ENCODE measurements around the gene IDH3B.

The IDH3B gene

DNA sequence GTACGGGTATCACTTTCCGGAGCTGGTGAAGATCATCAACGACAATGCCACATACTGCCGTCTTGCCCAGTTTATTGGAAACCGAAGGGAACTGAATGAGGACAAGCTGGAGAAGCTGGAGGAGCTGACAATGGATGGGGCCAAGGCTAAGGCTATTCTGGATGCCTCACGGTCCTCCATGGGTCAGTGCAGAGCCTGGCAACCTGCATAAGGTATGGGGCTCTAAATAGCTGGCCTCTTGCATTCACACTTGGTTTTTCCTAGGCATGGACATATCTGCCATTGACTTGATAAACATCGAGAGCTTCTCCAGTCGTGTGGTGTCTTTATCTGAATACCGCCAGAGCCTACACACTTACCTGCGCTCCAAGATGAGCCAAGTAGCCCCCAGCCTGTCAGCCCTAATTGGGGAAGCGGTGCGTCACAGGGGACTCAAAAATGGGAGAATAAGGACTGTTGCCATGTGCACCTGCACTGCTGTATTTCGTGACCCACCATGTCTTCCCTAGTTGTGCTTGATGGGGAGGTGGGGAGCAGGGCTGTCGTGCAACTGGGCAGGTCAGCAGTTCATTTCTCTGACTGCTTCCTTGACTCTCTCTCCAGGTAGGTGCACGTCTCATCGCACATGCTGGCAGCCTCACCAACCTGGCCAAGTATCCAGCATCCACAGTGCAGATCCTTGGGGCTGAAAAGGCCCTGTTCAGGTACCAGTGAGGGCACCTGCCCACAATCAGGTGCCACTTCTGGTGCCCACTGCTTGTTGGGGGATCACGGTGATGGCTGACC, 8.5 kb downstream of the IDH3B start:
- DNase-seq: no peak

DNA sequence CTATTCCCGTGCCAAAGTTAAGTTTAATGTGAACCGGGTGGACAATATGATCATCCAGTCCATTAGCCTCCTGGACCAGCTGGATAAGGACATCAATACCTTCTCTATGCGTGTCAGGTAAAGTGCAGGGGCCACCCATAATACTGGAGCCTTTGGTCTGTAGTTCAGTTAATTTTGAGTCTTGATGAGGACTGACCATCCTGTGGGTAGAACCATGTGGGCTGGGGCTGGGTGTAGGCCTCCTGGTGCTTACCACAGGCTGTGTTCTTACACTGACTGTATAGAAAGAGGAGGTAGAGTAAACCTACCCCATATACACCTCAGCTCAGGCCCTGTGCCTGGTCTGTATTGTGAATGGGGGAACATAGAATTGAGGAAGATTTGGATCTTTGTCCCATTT, 9.2 kb downstream of the IDH3B start:
- no peak for DNase-seq

DNA sequence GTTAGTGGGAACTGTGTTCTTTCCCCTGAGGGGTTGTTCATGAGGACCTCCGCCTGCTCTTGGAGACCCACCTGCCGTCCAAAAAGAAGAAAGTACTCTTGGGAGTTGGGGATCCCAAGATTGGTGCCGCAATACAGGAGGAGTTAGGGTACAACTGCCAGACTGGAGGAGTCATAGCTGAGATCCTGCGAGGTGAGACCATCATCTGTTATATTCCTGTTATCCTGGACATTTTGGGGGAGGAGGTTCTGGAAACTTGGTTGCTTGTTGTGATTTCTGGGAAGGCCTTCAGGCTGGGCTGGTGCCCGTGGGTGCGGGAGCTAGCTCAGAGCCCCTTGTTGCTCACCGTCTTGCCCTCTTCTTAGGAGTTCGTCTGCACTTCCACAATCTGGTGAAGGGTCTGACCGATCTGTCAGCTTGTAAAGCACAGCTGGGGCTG, 9.6 kb downstream of the IDH3B start:
- no peak for DNase-seq

DNA sequence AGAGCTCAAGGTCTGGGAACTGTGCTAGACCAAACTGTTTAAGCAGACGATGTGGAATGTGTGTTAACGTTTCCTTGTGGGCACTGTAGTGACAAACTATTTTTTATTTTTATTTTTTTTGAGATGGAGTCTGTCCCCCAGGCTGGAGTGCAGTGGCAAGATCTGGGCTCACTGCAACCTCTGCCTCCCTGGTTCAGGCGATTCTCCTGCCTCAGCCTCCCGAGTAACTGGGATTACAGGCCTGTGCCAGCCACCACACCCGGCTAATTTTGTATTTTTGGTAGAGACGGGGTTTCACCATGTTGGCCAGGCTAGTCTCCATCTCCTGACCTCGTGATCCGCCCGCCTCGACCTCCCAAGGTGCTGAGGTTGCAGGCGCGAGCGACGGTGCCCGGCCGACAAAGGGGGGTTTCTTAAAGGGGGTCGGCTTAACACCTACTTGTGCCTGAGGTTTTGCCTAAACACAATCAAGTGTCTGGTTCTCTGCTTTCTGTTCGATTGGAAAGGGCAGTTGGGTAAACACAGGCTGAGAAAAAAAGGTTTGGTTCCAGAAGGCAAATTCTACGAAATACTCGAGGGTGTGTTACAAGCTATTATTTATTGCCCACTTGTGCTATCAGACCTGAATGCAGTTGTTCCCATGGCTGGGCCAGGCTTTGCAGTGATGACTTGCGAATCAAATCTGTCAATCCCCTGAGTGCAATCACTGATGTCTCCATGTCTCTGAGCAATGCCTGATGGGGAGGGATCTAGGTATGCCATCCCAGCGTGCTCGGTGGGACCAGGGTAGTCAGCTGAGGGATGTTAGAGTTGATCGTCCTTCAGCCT, 10.2 kb downstream of the IDH3B start:
- DNase-seq: no peak

DNA sequence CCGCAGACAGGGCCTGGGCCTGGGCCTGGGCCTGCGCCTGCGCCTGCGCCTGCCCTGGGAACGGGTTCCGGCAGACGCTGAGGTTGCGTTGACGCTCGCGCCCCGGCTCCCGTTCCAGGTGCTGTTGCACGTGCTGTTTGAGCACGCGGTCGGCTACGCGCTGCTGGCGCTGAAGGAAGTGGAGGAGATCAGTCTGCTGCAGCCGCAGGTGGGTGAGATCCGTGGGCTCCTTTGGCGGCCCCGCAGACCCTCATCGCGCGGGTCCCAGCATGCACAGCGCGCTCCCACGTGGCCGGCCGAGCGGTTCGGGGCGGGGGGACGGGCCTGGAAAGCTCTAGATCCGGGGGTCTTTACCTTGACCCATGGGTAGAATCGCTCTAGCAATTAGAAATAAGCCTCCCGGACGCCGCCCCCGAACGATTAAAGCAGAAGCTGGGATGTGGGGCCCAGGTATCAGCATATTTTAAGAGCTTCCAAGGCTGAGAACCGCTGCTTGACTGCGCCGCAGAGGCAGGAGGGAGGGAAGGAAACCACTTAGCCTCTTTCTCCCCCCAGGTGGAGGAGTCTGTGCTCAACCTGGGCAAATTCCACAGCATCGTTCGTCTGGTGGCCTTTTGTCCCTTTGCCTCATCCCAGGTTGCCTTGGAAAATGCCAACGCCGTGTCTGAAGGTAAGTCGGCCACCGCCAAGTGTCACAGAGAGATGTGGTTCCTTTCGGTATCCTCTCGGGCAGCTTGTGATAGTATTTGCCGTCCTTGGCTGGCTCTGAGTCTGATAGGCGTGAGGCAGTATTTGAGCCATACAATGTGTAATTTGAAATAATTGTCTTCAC, 11.1 kb downstream of the IDH3B start:
- peak in 2 of 6 experiments; percentile 52 to 65 for DNase-seq

DNA sequence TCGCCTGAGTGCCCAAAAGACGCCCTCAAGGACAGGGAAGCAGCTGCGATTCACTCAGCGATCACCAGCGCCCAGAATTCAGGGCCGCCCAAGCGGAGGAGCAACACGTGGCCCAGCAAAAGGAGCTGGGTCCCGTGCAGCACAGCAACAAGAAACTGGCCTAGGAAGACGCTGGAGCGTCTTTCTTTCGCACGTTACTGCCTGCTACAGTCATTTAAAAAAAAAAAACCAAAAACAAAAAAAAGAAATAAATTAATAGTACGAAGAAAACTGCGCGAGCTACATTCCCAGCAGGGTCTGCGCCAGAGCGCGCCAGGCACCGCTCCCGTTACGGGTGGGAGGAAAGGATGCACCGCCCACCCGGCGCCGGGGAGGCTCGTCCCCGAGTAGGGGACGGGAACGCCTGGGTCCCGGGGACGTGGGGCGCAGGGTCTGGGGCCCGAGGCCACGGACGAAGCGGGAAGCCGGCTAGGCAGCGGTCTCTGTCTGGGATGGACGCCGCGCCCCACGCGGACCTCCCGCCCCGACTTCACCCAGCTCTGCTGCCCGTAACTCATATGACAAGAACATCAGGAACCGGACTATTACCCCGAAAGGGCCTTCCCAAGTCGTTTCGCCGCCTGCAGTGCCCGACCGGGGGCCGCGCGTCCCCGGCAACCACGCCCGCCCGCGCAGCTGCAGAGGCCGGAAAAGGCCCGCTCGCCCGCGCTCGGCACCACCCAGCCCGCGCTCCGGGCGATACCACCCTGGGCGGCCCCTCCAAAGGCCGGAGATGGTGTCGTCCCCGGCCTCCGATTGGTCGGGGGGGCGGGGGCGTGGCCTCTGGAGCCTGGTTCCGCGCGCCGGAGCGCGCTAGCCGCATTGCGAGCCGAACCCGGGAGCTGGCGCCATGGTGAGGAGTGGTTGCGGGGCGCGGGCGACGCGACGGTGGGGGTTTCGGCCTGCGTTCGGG, 12.0 kb downstream of the IDH3B start, which contains the start of gene NOP56:
TSS of gene NOP56 (plus strand) at position 861 of the 952 bp plus-strand sequence. CDS start at position 890, 29 bp downstream.
- DNase-seq: peak; percentile 89 to 98 (median 94)

DNA sequence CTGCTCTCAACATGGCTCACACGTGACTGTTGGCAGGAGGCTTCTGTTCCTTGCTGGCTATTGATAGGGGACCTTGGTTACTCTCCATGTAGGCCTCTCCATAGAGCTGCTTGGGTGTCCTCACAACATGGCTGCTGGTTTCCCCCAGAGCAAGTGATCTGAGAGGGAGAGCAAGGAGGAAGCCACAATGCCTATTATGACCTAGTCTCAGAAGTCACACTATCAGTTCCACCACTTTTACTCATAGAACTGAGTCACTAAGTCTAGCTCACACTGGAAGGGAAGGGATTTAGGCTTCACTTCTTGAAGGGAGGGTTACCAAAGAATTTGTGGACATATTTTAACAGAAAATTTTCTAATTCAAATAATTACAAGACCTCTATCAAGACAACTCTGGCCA, 20.3 kb downstream of the IDH3B start:
- DNase-seq: no peak

DNA sequence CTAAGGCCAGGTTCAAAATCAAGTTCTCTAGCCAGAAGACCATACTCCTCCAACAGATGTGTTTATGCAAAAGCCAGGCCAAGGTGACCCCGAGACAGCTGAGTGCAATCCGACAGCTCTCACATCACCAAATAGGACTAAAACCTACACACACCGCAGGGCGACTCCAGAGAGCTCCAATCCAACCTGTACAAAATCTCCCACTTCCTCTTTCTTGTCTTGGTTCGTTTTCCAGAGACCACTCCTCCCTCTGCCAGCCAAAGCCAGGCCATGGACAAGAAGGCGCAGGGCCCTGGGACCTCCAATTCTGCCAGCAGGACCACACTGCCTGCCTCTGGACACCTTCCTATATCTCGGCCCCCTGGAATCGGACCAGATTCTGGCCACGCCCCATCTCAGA, 23.1 kb downstream of the IDH3B start:
- DNase-seq: no peak

DNA sequence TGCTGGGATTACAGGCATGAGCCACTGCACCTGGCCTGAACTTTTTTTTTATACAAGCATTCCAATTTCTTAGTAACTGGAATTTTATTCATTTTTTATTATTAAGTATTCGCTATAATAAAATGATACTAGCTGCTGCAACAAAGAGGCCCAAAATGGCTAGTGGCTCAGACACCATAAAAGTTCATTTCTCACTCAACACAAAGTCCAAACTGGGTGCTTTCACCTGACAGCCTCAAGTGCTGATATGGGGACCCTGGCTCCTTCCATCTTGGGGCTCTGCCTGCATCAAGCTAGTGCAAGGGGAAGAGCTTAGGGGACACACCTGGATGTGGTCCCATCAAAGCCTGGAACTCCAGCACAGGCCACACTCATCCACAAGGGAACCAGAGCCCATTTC, 23.8 kb downstream of the IDH3B start:
- DNase-seq: no peak

DNA sequence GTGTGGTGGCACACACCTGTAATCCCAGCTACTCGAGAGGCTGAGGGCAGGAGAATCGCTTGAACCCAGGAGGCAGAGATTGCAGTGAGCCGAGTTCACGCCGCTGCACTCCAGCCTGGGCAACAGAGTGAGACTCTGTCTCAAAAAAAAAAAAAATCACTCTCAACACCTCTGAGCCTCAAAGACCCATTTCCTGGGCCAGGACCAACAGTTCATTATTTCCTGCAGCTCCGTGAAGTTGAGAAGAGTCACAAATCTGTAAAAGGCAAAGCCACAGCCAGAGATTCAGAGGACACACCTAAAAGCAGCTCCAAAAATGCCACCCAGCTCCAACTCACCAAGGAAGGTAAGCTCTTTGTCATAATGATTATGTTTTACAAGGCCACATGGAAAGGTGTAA, 26.8 kb downstream of the IDH3B start:
- no peak for DNase-seq

DNA sequence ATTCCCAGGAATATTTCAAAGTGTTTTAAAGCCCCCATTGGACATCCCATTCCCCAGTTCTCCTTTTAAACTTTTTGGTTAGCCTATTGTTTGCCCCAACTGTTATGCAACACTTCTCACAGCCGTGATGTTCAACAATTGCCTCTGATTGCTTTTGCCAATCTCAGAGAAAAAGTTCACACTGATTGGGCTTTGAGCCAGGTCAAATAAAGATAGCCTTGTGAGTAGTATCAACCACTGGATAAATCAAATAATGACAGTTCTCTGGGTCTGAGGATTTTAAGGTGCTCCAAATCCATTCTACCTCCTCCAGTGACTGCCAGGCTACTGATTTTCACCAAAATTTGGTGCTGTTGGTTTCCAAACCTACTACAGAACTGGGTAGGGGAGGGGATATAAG, 30.6 kb downstream of the IDH3B start:
- DNase-seq: no peak

DNA sequence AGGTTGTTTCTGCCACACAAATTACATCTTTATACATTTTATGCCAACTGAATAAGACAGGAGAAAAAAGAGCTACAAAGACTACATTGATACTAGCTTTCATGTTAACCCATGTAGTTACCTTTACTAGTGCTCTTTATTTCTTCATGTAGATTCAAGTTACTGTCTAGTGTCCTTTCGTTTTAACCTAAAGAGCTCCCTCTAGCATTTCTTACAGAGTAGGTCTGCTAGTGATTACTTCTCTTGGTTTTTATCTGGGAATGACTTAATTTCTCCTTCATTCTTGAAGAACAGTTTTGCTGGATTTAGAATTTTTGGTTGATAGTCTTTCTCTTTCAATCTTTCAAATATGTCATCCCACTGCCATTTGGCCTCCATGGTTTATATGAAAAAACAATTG, 32.8 kb downstream of the IDH3B start:
- no peak for DNase-seq

DNA sequence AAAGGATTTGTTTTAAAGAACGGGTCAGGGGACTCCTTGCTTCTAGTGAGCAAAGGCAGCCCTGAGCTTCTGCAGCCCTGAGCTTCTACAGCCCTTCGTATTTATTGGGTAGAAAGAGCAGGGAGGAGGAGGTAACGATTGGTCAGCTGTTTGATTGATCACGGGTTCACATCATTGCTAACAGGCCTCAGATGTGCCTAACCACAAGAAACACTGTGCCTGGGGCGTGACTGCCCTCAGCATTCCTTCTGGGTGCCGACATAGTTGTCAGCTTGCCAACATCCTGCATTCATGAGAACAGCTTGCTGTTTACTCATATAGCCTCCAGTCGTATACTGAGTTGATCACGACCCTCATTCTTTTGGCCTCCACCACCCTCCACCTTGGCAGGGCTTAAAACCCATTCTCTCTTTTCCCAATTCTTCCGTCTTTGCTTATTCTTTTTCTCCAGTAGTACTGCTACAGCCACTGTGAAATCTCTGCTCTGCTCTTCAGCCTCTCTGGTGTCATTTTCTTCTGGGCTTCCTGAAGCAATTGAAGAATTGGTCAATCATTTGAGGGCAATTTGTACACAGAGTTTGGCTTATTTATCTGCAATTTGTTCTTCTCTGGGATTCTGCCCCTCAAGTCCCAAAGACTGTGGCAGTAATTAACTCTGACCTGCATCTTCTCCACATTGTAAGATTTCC, 37.0 kb downstream of the IDH3B start:
- DNase-seq: no peak

DNA sequence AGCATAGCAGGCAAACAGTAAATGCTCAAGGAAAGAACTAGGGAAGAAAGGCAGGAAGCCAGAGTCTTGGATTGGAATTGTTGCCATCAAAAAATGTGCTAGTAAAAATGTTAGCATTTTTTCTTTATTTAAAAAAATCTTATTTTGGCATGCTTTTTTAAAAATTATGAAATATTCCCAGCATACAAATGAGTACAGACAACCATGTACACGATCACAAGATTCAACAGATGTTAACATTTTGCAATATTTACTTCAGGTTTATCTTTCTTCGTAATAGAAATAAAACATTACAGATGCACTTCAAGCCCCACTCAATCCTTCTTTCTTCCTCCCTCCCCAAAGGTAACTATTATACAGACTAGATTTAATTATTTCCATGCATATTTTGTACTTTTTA, 39.0 kb downstream of the IDH3B start:
- DNase-seq: no peak

DNA sequence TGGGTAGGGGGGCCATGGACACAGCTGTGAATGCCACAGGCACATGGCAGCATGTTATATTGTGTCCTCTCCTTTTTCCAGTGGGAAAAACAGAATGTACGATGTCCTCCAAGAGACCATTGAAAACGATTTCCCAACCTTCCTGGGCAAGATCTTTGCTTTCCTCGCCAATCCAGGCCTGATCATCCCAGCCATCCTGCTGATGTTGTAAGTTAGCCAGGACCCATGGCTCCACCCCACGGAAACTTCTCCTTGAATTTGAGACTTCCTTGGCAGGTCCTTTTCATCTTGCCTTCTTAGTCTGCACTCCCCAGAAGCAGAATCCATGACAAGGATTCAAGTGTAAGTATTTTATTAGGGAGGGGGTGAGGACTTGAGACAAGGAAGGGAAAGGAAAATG, 39.8 kb downstream of the IDH3B start:
- no peak for DNase-seq

DNA sequence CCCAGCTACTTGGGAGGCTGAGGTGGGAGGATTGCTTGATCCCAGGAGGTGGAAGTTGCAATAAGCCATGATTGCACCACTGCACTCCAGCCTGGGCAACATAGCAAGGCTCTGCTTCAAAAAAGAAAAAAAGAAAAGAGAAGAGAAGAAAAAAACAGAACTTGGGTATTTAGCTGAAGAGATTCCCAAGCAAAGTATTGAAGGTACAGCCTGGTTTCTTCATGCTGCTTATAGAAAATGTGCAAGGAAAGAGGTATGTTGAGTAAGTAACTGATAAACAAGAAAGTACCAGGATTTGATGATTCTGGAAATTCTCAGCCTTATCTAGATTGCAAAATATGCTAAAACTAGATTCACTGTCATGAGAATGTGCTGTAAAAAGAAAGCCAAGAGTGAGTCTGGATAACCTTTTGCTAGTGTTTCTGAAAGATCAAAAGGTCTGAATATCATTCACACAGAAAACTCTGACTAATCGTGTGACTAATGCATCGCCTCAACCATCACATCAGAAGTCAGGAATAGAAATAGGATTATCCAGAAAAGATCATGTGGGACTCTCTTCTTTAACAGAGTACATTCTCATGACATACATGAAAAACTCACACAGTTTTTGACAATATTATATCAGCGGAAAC, 43.9 kb downstream of the IDH3B start:
- DNase-seq: no peak

DNA sequence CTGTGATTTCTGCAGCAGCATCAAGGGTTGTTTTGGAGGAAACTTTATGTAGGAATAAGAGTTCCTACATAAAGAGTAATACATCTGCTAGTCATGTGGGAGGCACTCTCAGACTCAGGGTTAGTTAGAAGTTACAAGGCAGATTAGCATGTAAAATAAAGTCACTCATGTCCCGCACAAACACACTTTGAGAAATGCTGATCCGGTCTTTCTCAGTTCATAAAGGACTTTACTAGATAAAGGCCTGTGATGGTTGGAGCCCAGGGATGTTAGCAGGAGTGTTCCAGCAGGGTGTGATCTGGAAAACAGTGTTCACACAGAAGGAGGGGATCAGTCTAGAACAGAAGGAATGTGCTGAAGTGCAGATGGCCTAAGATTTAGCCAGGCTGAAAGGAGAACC, 44.7 kb downstream of the IDH3B start:
- no peak for DNase-seq

DNA sequence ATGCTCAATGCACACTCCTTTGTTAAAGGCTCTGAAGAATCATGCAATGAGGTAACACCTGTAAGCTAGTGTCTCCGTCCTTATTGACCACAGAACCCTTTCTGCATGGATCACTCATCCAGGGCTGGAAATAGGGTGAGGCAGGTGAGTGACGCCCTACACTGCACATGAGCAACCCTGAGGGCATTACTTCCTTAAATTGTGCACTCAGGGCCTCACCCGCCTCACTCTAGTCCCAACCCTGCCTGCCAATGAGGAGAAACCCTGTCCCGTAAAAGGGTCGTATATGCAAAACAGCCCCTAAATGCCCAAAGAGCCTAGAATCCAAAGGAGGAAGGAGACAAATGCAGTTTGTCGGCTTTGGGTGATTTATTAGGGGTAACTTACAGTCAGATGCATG, 45.2 kb downstream of the IDH3B start:
- no peak for DNase-seq

DNA sequence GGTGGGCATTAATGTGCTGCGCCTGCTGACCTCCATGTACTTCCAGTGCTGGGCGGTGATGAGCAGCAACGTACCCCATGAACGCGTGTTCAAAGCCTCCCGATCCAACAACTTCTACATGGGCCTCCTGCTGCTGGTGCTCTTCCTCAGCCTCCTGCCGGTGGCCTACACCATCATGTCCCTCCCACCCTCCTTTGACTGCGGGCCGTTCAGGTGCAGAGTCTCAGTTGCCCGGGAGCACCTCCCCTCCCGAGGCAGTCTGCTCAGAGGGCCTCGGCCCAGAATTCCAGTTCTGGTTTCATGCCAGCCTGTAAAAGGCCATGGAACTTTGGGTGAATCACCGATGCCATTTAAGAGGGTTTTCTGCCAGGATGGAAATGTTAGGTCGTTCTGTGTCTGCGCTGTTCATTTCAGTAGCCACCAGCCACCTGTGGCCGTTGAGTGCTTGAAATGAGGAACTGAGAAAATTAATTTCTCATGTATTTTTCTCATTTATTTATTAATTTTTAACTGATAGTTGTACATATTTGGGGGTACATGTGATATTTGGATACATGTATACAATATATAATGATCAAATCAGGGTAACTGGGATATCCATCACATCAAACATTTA, 46.8 kb downstream of the IDH3B start:
- DNase-seq: no peak

DNA sequence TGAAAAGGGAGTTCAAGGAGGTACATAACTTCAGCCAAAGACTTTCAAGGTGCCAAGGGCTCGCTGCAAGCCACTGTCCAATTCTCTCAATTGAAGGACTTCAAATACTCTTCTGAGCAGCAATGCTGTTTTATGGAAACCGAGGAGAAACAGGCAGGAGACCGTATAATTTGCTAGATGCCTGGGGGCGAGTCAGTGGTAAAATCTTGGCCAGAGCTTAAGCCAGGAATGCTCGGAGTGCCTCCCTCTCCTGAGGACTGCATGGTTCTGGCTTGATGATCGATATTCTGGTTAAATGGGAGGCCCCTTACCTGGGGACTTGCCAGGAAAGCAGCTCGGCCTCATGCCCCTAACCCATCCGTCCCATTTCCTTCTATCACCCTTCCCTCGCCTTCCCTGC, 47.4 kb downstream of the IDH3B start:
- no peak for DNase-seq
